GM12873 (cell line): Measurements from ENCODE around the gene MIAT.

ENCODE experiments used
- TF ChIP-seq, protein P1 (sequence below): IDR thresholded peaks from 2 replicates; pipeline ENCODE4 v1.5.1; 2012; ENCODE audit warnings: low read depth, mild to moderate bottlenecking, moderate library complexity, low read length, control low read depth; ENCODE audit not compliant: insufficient read depth; ENCODE audit errors: missing control alignments

Gene MIAT

DNA sequence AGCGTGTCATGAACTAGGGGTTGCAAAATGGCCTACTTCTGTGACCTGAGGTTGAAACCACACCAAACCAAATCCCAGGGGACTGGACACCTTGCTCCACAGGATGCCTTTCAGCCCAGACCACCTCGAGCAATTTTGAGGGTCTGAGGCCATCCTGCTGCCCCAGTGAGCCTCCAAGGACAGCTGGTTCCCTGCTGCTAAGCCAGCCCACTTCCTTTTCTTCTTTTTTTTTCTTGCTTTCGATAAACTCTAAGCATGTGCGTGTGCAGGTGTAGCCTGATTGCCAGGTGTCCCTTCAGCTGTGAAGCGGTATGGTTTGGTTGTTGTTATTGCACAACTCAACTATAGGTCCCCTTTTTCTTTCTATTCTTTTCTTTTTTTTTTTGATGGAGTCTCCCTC is 42.2 kb upstream of the MIAT start:
- TF ChIP-seq, protein P1, sequence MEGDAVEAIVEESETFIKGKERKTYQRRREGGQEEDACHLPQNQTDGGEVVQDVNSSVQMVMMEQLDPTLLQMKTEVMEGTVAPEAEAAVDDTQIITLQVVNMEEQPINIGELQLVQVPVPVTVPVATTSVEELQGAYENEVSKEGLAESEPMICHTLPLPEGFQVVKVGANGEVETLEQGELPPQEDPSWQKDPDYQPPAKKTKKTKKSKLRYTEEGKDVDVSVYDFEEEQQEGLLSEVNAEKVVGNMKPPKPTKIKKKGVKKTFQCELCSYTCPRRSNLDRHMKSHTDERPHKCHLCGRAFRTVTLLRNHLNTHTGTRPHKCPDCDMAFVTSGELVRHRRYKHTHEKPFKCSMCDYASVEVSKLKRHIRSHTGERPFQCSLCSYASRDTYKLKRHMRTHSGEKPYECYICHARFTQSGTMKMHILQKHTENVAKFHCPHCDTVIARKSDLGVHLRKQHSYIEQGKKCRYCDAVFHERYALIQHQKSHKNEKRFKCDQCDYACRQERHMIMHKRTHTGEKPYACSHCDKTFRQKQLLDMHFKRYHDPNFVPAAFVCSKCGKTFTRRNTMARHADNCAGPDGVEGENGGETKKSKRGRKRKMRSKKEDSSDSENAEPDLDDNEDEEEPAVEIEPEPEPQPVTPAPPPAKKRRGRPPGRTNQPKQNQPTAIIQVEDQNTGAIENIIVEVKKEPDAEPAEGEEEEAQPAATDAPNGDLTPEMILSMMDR, result no peak

DNA sequence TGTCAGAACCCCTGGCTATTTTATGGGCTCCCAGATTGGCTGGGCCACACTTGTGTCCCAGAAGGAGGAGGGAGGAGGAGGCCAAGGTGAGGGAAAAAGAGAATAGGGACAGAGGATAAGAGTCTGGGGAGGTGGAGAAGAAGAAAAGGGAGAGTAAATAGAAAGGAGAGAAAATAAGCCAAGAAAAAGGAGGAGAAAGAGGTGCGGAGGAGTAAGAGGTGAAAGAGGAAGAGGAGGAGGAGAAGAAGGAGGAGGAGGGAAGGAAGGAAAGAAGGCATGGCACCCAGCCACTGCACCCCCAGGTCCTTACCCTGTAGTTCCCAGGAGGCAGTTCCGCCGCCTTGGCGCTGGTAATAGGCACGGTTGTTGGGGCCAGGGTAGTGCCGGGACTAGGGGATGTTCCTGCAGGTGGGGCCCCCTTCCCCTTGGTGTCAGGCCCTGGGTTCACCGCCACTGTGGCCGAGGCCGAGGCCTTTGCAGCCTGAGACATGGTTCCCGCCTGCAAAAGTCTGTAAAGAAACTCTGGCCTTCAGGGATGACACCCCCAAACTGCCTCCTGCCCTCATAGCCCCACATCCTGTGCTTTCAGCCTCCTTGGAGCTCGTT is 41.5 kb upstream of the MIAT start:
- TF ChIP-seq, protein P1, result no peak

DNA sequence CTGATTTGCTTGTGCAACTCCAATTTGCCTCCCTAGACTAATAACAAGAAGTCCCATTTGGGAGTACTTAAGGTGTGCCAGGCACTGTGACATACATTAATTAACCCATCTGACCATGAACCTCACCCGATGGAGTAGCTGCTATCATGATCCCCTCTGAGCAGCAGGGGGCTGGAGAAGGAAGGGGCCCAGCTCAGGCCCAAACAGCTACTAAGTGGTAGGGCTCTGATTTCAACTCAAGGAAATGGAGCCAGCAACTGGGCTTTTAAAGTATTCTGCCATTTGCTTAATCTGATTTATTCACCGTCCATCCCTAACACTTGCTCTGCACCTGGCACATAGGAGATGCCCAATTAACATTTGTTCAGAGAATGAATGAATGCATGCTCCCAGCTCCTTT is 40.7 kb upstream of the MIAT start:
- TF ChIP-seq, protein P1, result no peak

GRCh38 chr22:26617271-26618199 is 39.9 kb upstream of the MIAT start, which contains the start of gene CRYBB1:
Gene CRYBB1, minus strand, starts transcription at chr22:26618027. Its CDS starts 1,708 bp downstream, at chr22:26616319.
- TF ChIP-seq, protein P1, result no peak

GRCh38 chr22:26618455-26618854 is 38.9 kb upstream of the MIAT start:
- TF ChIP-seq, protein P1, result no peak

GRCh38 chr22:26619510-26619909 is 37.9 kb upstream of the MIAT start:
- TF ChIP-seq, protein P1, result no peak

- TF ChIP-seq, protein P1, result no peak
Observed at GRCh38 chr22:26620197-26620596, 37.2 kb upstream of the MIAT start.
